Neural progenitor cell (in vitro differentiated cells): ENCODE data around the gene CDH23. TPM values are rescaled to one million over a fixed set of nuclear protein-coding genes. Genes with fewer than 3 reads are reported as not detected.

Experiments used
- DNase-seq: peaks from one replicate; pipeline ENCODE4 v3.0.0-alpha.2; 2016; ENCODE audit warnings: low spot score
- H2AFZ ChIP-seq: fragments of 200-600 bp; sonication (generic); replicated peaks from 2 replicates; pipeline ENCODE4 v1.6.1; 2016; ENCODE audit warnings: antibody characterized with exemption
- H3F3A ChIP-seq: fragments of 200-600 bp; sonication (generic); 2 replicates; pipeline ENCODE4 v1.6.1; 2016; ENCODE audit warnings: antibody characterized with exemption, low read depth
- H3K27ac ChIP-seq: fragments of 200-600 bp; sonication (generic); 2 replicates; pipeline ENCODE4 v1.5.1; 2016; ENCODE audit warnings: mild to moderate bottlenecking
- H3K27me3 ChIP-seq: fragments of 200-600 bp; sonication (generic); 2 replicates; pipeline ENCODE4 v1.6.1; 2016; ENCODE audit warnings: mild to moderate bottlenecking, moderate library complexity
- H3K36me3 ChIP-seq: fragments of 200-600 bp; sonication (generic); 2 replicates; pipeline ENCODE4 v1.5.1; 2016
- H3K4me1 ChIP-seq: fragments of 200-600 bp; sonication (generic); 2 replicates; pipeline ENCODE4 v1.6.1; 2016; ENCODE audit warnings: mixed run types
- H3K4me2 ChIP-seq: fragments of 200-600 bp; sonication (generic); 2 replicates; pipeline ENCODE4 v1.6.1; 2016
- H3K4me3 ChIP-seq: fragments of 200-600 bp; sonication (generic); 2 replicates; pipeline ENCODE4 v1.5.1; 2016
- H3K79me2 ChIP-seq: fragments of 200-600 bp; sonication (generic); 2 replicates; pipeline ENCODE4 v1.6.1; 2016; ENCODE audit warnings: low read depth
- H3K9ac ChIP-seq: fragments of 200-600 bp; sonication (generic); 2 replicates; pipeline ENCODE4 v1.6.1; 2016
- H3K9me3 ChIP-seq: fragments of 200-600 bp; sonication (generic); 2 replicates; pipeline ENCODE4 v1.5.1; 2016; ENCODE audit warnings: low read depth
- H4K20me1 ChIP-seq: fragments of 200-600 bp; sonication (generic); 2 replicates; pipeline ENCODE4 v1.6.1; 2016; ENCODE audit warnings: low read depth
- H3K27ac Mint-ChIP-seq: 3 replicates; pipeline ENCODE4 v1.8.0; 2021; ENCODE audit warnings: mixed read lengths
- H3K27me3 Mint-ChIP-seq: 2 replicates; pipeline ENCODE4 v1.8.0; 2022; ENCODE audit warnings: low read depth, mild to moderate bottlenecking, inconsistent platforms, moderate library complexity, mixed read lengths; ENCODE audit not compliant: insufficient read depth
- H3K36me3 Mint-ChIP-seq: 3 replicates; pipeline ENCODE4 v1.8.0; 2021; ENCODE audit warnings: mixed read lengths
- H3K4me1 Mint-ChIP-seq: 3 replicates; pipeline ENCODE4 v1.8.0; 2021; ENCODE audit warnings: mixed read lengths
- H3K4me3 Mint-ChIP-seq: 3 replicates; pipeline ENCODE4 v1.8.0; 2021; ENCODE audit warnings: mild to moderate bottlenecking, moderate library complexity, mixed read lengths
- H3K9me3 Mint-ChIP-seq: 3 replicates; pipeline ENCODE4 v1.8.0; 2020; ENCODE audit warnings: mixed read lengths
- EZH2 ChIP-seq: fragments of 200-600 bp; sonication (generic); IDR thresholded peaks from 2 replicates; pipeline ENCODE4 v1.6.1; 2017; ENCODE audit warnings: antibody characterized with exemption, mild to moderate bottlenecking, moderate library complexity
- EZH2phosphoT487 ChIP-seq: fragments of 200-600 bp; sonication (generic); IDR thresholded peaks from 2 replicates; pipeline ENCODE4 v1.6.1; 2017; ENCODE audit warnings: antibody characterized with exemption
- total RNA-seq: library from RNA; depleted of rRNA; stranded (reverse); fragments of >200 nt; gene quantifications from 2 replicates; pipeline ENCODE4 v1.2.3, GENCODE V29; 2015; ENCODE audit warnings: low replicate concordance
- TF ChIP-seq, protein P1 (sequence below): fragments of 200-600 bp; sonication (generic); IDR thresholded peaks from 2 replicates; pipeline ENCODE4 v1.5.1; 2017; ENCODE audit warnings: antibody characterized with exemption, mild to moderate bottlenecking

The CDH23 gene
- total RNA-seq, 1 donor from 2014 or later = 5.9 TPM

DNA sequence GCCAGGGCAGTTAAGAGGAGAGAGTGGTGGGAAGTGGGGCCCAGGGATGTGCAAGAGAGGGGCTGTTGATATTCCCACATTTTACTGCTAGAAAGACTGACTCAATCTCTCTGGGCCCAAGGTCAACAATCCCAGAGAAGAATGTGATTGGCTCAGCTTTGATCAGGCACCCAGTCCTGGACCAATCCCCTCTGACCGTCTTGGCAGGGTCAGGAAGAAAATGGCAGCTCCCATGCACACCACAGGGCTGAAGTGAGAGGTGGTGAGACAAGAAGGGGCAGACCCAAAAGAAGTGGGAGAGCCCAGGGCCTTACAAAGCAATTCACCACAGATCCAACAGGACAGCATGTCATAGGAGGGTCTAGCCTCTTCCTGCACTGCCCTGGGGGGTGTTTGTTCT lies 326.1 kb downstream of the CDH23 start:
- H2AFZ ChIP-seq = no peak overlapping the region
- TF ChIP-seq EZH2phosphoT487 = no peak
- TF ChIP-seq, protein P1, sequence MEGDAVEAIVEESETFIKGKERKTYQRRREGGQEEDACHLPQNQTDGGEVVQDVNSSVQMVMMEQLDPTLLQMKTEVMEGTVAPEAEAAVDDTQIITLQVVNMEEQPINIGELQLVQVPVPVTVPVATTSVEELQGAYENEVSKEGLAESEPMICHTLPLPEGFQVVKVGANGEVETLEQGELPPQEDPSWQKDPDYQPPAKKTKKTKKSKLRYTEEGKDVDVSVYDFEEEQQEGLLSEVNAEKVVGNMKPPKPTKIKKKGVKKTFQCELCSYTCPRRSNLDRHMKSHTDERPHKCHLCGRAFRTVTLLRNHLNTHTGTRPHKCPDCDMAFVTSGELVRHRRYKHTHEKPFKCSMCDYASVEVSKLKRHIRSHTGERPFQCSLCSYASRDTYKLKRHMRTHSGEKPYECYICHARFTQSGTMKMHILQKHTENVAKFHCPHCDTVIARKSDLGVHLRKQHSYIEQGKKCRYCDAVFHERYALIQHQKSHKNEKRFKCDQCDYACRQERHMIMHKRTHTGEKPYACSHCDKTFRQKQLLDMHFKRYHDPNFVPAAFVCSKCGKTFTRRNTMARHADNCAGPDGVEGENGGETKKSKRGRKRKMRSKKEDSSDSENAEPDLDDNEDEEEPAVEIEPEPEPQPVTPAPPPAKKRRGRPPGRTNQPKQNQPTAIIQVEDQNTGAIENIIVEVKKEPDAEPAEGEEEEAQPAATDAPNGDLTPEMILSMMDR = no peak
- TF ChIP-seq EZH2 = no peak
- no peak for DNase-seq
- H3F3A ChIP-seq = peaks cover 3% of the 10 kb centered on the region
- no peaks in the 10 kb centered on the region for H4K20me1 ChIP-seq
- peaks cover 40% of the 10 kb centered on the region for H3K4me1 Mint-ChIP-seq
- no peak overlapping the region for H3K4me2 ChIP-seq
- H3K4me3 ChIP-seq = no peak overlapping the region
- H3K4me3 Mint-ChIP-seq = no peak overlapping the region
- H3K27ac Mint-ChIP-seq = peak overlapping the region; percentile 1
- H3K36me3 Mint-ChIP-seq = no peaks in the 10 kb centered on the region
- H3K79me2 ChIP-seq = no peaks in the 10 kb centered on the region
- no peaks in the 10 kb centered on the region for H3K9me3 ChIP-seq
- no peak overlapping the region for H3K27ac ChIP-seq
- no peaks in the 10 kb centered on the region for H3K9me3 Mint-ChIP-seq
- no peaks in the 10 kb centered on the region for H3K27me3 ChIP-seq
- peaks cover 7% of the 10 kb centered on the region for H3K27me3 Mint-ChIP-seq
- no peak overlapping the region for H3K9ac ChIP-seq
- peaks cover 21% of the 10 kb centered on the region for H3K4me1 ChIP-seq
- no peaks in the 10 kb centered on the region for H3K36me3 ChIP-seq

DNA sequence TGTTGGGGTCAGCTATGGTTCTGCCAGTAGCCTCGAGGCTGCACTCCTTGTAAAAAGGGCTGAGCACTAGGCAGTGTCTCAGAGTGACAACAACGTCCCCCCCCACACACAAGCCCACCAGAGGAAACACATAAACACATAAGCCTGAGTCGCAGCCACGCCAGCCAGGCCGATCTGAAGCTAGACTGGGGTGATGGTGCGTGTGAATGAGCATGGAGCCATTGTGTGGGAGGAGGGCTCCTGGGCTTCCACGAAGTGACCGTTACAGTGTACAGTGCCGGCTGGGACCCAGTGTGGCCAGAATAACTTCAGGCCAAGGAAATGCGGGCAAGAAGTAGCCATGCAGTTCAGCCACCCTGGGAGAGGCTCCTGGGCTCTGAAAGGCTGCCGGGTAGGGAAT lies 326.6 kb downstream of the CDH23 start:
- H3K4me1 ChIP-seq = peaks cover 23% of the 10 kb centered on the region
- Mint-ChIP-seq H3K36me3 (no peaks in the 10 kb centered on the region), H3K4me3 (no peak overlapping the region), H3K27ac (peak overlapping the region; percentile 81), H3K4me1 (peaks cover 43% of the 10 kb centered on the region), H3K9me3 (no peaks in the 10 kb centered on the region), H3K27me3 (peaks cover 7% of the 10 kb centered on the region)
- H3K27ac ChIP-seq = no peak overlapping the region
- no peak overlapping the region for H2AFZ ChIP-seq
- no peaks in the 10 kb centered on the region for H4K20me1 ChIP-seq
- DNase-seq = no peak
- H3K9me3 ChIP-seq = no peaks in the 10 kb centered on the region
- no peaks in the 10 kb centered on the region for H3K27me3 ChIP-seq
- no peak overlapping the region for H3K9ac ChIP-seq
- no peak for TF ChIP-seq EZH2phosphoT487
- TF ChIP-seq EZH2 = no peak
- TF ChIP-seq, protein P1 = no peak
- no peaks in the 10 kb centered on the region for H3K79me2 ChIP-seq
- H3K4me2 ChIP-seq = no peak overlapping the region
- H3K4me3 ChIP-seq = no peak overlapping the region
- H3F3A ChIP-seq = peaks cover 3% of the 10 kb centered on the region
- no peaks in the 10 kb centered on the region for H3K36me3 ChIP-seq

DNA sequence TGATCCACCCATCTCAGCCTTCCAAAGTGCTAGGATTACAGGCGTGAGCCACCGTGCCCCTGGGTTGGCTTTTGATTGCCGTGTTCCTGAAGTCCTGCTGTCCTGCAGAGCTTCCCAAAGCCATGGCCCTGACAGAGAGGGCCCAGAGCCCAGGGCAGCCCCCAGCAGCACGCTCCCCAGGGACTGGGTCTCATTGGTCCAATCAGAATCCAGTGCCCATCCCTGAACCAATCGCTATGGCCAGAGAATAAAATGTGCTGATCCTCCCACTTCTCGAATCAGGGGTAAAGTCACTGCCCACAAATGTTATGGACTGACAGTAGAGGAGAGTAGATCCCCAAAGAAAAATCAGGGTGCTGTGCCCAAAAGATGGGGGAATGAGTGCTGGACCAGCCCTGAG lies 327.8 kb downstream of the CDH23 start:
- Histone ChIP-seq H3K4me2 (no peak overlapping the region), H3K9me3 (no peaks in the 10 kb centered on the region), H3K36me3 (no peaks in the 10 kb centered on the region), H3K27ac (no peak overlapping the region), H3K4me3 (no peak overlapping the region), H3K27me3 (no peaks in the 10 kb centered on the region), H4K20me1 (no peaks in the 10 kb centered on the region), H3F3A (no peaks in the 10 kb centered on the region), H3K4me1 (peaks cover 18% of the 10 kb centered on the region), H3K9ac (no peak overlapping the region), H2AFZ (no peak overlapping the region), H3K79me2 (no peaks in the 10 kb centered on the region)
- no peaks in the 10 kb centered on the region for H3K9me3 Mint-ChIP-seq
- H3K27ac Mint-ChIP-seq = peak overlapping the region; percentile 37
- peaks cover 9% of the 10 kb centered on the region for H3K27me3 Mint-ChIP-seq
- H3K4me1 Mint-ChIP-seq = peaks cover 48% of the 10 kb centered on the region
- no peak overlapping the region for H3K4me3 Mint-ChIP-seq
- TF ChIP-seq EZH2 (no peak), EZH2phosphoT487 (no peak)
- TF ChIP-seq, protein P1 = no peak
- no peaks in the 10 kb centered on the region for H3K36me3 Mint-ChIP-seq
- no peak for DNase-seq
